Panc1 (cell line): ENCODE measurements around the gene BCO1.

Experiments used
- CTCF ChIP-seq: fragments of 450-650 bp; IDR thresholded peaks from 2 replicates; pipeline ENCODE4 v1.5.1; 2017; ENCODE audit warnings: mild to moderate bottlenecking
- POLR2AphosphoS5 ChIP-seq: IDR thresholded peaks from 2 replicates; pipeline ENCODE4 v1.6.1; 2012; ENCODE audit warnings: mild to moderate bottlenecking, low read depth, low read length, moderate library complexity
- SIN3A ChIP-seq: IDR thresholded peaks from 2 replicates; pipeline ENCODE4 v1.6.1; 2012; ENCODE audit warnings: low read depth, mild to moderate bottlenecking, low read length, moderate library complexity, borderline replicate concordance; ENCODE audit not compliant: insufficient read depth
- TF ChIP-seq, protein P1 (sequence below), 2 experiments: IDR thresholded peaks; 2 replicates each; pipeline ENCODE4 v1.6.1; 2011 to 2012; ENCODE audit warnings: low read depth in 2 of 2, control low read depth in 1 of 2, low read length in 1 of 2, mild to moderate bottlenecking in 1 of 2, moderate library complexity in 1 of 2; ENCODE audit not compliant: insufficient read depth in 1 of 2

DNA sequence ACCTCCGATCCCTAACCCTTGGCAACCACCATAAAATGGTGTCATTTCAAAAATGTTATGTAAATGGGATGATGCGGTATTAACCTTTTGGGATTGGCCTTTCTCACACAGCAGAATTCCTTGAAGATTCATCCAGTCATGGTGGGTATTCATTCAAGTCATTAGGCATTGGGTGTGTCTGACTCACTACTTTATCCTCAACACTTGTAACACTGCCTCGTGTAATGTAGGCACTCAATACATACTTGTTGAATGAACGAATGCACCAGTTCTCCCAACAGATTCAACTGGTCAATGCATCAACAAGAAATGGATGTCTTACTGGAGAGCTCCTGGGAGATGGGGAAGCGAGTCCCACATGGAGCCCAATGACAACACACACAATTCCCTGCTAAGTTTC, 54.4 kb downstream of the BCO1 start:
- no peak for TF ChIP-seq CTCF
- TF ChIP-seq POLR2AphosphoS5, result no peak
- TF ChIP-seq, protein P1, sequence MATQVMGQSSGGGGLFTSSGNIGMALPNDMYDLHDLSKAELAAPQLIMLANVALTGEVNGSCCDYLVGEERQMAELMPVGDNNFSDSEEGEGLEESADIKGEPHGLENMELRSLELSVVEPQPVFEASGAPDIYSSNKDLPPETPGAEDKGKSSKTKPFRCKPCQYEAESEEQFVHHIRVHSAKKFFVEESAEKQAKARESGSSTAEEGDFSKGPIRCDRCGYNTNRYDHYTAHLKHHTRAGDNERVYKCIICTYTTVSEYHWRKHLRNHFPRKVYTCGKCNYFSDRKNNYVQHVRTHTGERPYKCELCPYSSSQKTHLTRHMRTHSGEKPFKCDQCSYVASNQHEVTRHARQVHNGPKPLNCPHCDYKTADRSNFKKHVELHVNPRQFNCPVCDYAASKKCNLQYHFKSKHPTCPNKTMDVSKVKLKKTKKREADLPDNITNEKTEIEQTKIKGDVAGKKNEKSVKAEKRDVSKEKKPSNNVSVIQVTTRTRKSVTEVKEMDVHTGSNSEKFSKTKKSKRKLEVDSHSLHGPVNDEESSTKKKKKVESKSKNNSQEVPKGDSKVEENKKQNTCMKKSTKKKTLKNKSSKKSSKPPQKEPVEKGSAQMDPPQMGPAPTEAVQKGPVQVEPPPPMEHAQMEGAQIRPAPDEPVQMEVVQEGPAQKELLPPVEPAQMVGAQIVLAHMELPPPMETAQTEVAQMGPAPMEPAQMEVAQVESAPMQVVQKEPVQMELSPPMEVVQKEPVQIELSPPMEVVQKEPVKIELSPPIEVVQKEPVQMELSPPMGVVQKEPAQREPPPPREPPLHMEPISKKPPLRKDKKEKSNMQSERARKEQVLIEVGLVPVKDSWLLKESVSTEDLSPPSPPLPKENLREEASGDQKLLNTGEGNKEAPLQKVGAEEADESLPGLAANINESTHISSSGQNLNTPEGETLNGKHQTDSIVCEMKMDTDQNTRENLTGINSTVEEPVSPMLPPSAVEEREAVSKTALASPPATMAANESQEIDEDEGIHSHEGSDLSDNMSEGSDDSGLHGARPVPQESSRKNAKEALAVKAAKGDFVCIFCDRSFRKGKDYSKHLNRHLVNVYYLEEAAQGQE (IDR thresholded peaks at IDR 0.05; ENCODE audit: insufficient read depth in 1 of 2, low read depth in 2 of 2, low read length in 1 of 2), result no peak
- no peak for TF ChIP-seq SIN3A
